ENCODE measurements around the gene ERF. TPM values are rescaled to one million over a fixed set of nuclear protein-coding genes. Genes with fewer than 3 reads are reported as not detected.

Gene ERF
- total RNA-seq, 1 experiment from 2014 or later = 96.1 TPM

- ATAC-seq = 0 out of 2 replicates have a peak, but pooled peaks have one; percentile 20
- intact Hi-C loops (cut with micrococcal nuclease) = no loop called here
- RAD21 ChIA-PET (ENCODE audit: low non-redundant PET in 1 of 2, low total read pairs in 2 of 2, uncharacterized antibody in 2 of 2, unreplicated experiment in 2 of 2) = no interaction called here
- no peaks in the 10 kb centered on the region for H3K4me1 ChIP-seq (ENCODE audit: control insufficient read depth in 1 of 2, insufficient read depth in 2 of 2, low read length in 2 of 2)
- POLR2A ChIA-PET = interaction anchor here (0.5 kb wide), 1 partner anchor 67 kb away, joined by 3 read pairs; no protein-coding TSS in a partner anchor
- no peaks in the 10 kb centered on the region for H3K9me3 ChIP-seq (ENCODE audit: control insufficient read depth in 1 of 2, insufficient read depth in 1 of 2, low read depth in 1 of 2, low read length in 2 of 2)
- H3K9me2 ChIP-seq (ENCODE audit: insufficient read depth) = no peaks in the 10 kb centered on the region
- peaks cover 66% of the 10 kb centered on the region; the same call in 1 of the 2 replicates for H3K79me2 ChIP-seq (ENCODE audit: insufficient read depth, low read length)
- H3K9ac ChIP-seq (ENCODE audit: low read length) = no peak overlapping the region
- H3K27ac ChIP-seq (ENCODE audit: low read depth, low read length) = 0 out of 2 replicates have a peak overlapping the region, but pooled peaks have one; percentile 13
- peaks cover 37 to 55% of the 10 kb centered on the region in 2 experiments; a peak in 3 of 4 replicates for H3K36me3 ChIP-seq (ENCODE audit: control insufficient read depth in 1 of 2, insufficient read depth in 2 of 2, low read length in 2 of 2)
- CTCF ChIA-PET = no interaction called here
- DNase-seq (ENCODE audit: low read depth, low spot score) = no peak
- no TSS peak for BruUV-seq (replicated peaks)
- TF ChIP-seq FOSL1 (IDR thresholded peaks at IDR 0.05; ENCODE audit: low read depth) (no peak), CEBPB (IDR thresholded peaks at IDR 0.05; ENCODE audit: low read depth) (no peak), EZH2phosphoT487 (IDR thresholded peaks at IDR 0.05; ENCODE audit: borderline replicate concordance) (no peak)
- no peaks in the 10 kb centered on the region for H3K27me3 ChIP-seq (ENCODE audit: insufficient read depth, low read length)
- H4K20me1 ChIP-seq (ENCODE audit: insufficient read depth) = no peaks in the 10 kb centered on the region
- H3K4me3 ChIP-seq (replicated peaks in 1 of 2; ENCODE audit: low read depth in 1 of 2, low read length in 2 of 2) = no peak overlapping the region
- no peak overlapping the region for H3K4me2 ChIP-seq (ENCODE audit: low read length)
- no peak overlapping the region for H2AFZ ChIP-seq (ENCODE audit: low read depth, low read length, poor library complexity, severe bottlenecking)
Observed at GRCh38 chr19:42229855-42230351, 25.0 kb downstream of the ERF start.

GRCh38 chr19:42229301-42229854, 25.6 kb downstream of the ERF start:
- CTCF ChIA-PET = no interaction called here
- ATAC-seq (peak; percentile 51), DNase-seq (ENCODE audit: low read depth, low spot score) (no peak)
- Histone ChIP-seq H4K20me1 (ENCODE audit: insufficient read depth) (no peaks in the 10 kb centered on the region), H3K27me3 (ENCODE audit: insufficient read depth, low read length) (no peaks in the 10 kb centered on the region), H3K4me1 (ENCODE audit: control insufficient read depth in 1 of 2, insufficient read depth in 2 of 2, low read length in 2 of 2) (no peaks in the 10 kb centered on the region), H3K9ac (ENCODE audit: low read length) (no peak overlapping the region), H2AFZ (ENCODE audit: low read depth, low read length, poor library complexity, severe bottlenecking) (no peak overlapping the region), H3K36me3 (ENCODE audit: control insufficient read depth in 1 of 2, insufficient read depth in 2 of 2, low read length in 2 of 2) (peaks cover 35 to 56% of the 10 kb centered on the region in 2 experiments), H3K4me2 (ENCODE audit: low read length) (no peak overlapping the region), H3K9me2 (ENCODE audit: insufficient read depth) (no peaks in the 10 kb centered on the region), H3K9me3 (ENCODE audit: control insufficient read depth in 1 of 2, insufficient read depth in 1 of 2, low read depth in 1 of 2, low read length in 2 of 2) (no peaks in the 10 kb centered on the region), H3K27ac (ENCODE audit: low read depth, low read length) (0 out of 2 replicates have a peak overlapping the region, but pooled peaks have one; percentile 13), H3K4me3 (replicated peaks in 1 of 2; ENCODE audit: low read depth in 1 of 2, low read length in 2 of 2) (no peak overlapping the region), H3K79me2 (ENCODE audit: insufficient read depth, low read length) (peaks cover 71% of the 10 kb centered on the region; the same call in 1 of the 2 replicates)
- no TSS peak for BruUV-seq (replicated peaks)
- TF ChIP-seq ATF3 (IDR thresholded peaks at IDR 0.05) (no peak), CBX3 (IDR thresholded peaks at IDR 0.05; ENCODE audit: low read depth) (no peak), FOSL1 (IDR thresholded peaks at IDR 0.05; ENCODE audit: low read depth) (no peak), CEBPB (IDR thresholded peaks at IDR 0.05; ENCODE audit: low read depth) (no peak), CTCF (IDR thresholded peaks at IDR 0.05 in 2 of 3, conservative IDR thresholded peaks at IDR 0.05 in 1 of 3; ENCODE audit: borderline replicate concordance in 1 of 3, insufficient read depth in 1 of 3, low read depth in 2 of 3, low read length in 2 of 3) (peak in 2 of 3 experiments; percentile 21 to 30; a peak in 1 of 6 replicates)
- POLR2A ChIA-PET = no interaction called here
- intact Hi-C loops (cut with micrococcal nuclease) = no loop called here
- RAD21 ChIA-PET (ENCODE audit: low non-redundant PET in 1 of 2, low total read pairs in 2 of 2, uncharacterized antibody in 2 of 2, unreplicated experiment in 2 of 2) = no interaction called here
